H1 (cell line): ENCODE data around the gene CCDC28B. TPM values are rescaled to one million over a fixed set of nuclear protein-coding genes. Genes with fewer than 3 reads are reported as not detected.

Experiments
- SP1 ChIP-seq: IDR thresholded peaks from 2 replicates; pipeline ENCODE4 v1.6.1; 2011; ENCODE audit warnings: low read depth, low read length
- SRF ChIP-seq: IDR thresholded peaks from 2 replicates; pipeline ENCODE4 v1.6.1; 2011; ENCODE audit warnings: mild to moderate bottlenecking, low read depth, low read length, moderate library complexity
- polyA plus RNA-seq, 7 experiments: library from polyadenylated mRNA; depleted of rRNA in 3 of 7; stranded (reverse) in 5 of 7; unstranded in 2 of 7; fragments of >200 nt in 5 of 7; fragments of 200-250 nt in 2 of 7; gene quantifications; 1 replicate in 5 of 7; 2 replicates in 1 of 7; 4 replicates in 1 of 7; pipeline versions ENCODE4 v1.2.1 to v1.2.3, GENCODE V29; 2011 to 2013; ENCODE audit warnings: missing spikeins in 2 of 7, mixed read lengths in 2 of 7
- total RNA-seq: library from RNA; stranded (reverse); fragmentation: NEBNext Ultra II Directional; extraction: Animal tissue kit (Norgen Biotek cat#: 25700); gene quantifications from 2 replicates; pipeline ENCODE4 v1.2.1, GENCODE V29; 2021

The CCDC28B gene
- total and polyA plus RNA-seq, 2 of the 8 experiments (the other 6 are each of a cell fraction or from before 2014, with no cell fraction given): 16.7 to 17.1 TPM

DNA sequence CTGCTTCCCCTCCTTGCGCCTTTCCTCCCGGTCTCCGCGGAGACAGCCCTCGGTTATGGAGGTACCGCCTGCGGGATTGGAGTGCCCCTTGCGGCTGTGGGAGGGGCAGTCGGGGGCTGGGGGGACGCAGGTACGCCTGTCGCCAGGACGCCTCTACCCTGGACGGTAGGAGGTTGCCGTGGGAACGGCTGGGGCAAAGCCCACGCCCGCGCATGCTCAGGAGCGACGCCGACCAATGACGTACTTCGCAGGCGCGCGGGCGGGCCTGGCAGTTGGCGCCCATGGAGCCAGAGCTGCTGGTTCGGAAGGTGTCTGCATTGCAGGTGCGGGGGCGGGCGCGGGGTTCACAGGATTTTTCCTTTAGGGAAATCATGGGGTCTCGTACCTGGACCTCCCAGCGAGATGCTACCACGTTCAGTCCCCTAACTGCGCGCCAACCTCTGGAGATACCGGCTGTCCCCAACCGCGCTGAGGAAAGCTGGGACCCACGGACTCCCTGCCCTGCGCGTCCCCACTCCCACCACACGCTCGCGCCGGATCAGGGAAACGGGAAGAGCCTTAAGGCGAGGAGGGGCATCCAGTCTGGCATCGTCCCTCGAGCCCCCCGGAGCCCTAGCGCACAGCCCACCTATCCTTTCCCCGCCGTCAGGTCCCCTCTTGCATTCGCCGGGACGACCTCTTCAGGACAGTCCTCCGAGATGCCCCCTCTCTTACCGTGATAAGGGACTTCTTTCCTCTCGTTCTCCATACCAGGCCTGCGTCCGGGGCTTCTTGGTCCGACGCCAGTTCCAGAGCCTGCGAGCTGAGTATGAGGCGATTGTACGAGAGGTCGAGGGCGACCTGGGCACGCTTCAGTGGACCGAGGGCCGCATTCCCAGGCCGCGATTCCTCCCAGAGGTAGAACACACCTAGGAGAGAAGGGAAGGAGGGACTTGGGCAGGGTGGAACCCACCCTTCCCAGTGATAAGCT, 5.3 kb downstream of the CCDC28B start, which contains the start of gene IQCC (continued):
- TF ChIP-seq SRF (peak; percentile 71; the same call in 1 of the 2 replicates), SP1 (peak; percentile 43; the same call in 1 of the 2 replicates)
